WTC11 (cell line): ENCODE measurements around the gene RPL13. TPM values are rescaled to one million over a fixed set of nuclear protein-coding genes. Genes with fewer than 3 reads are reported as not detected.

Experiments used
- ATAC-seq: fragments of 200-7000 bp; cut with Tn5 transposase; 2 replicates; pipeline ENCODE4 v1.10.0; 2021; ENCODE audit warnings: mild to moderate bottlenecking, moderate library complexity
- CTCF ChIA-PET: fragments of 300-600 bp; sonication (Branson Sonifier 250); formaldehyde crosslinking; loops from one replicate; lab custom pipeline; 2021; ENCODE audit warnings: antibody characterized with exemption; lab: Charles Lee
- POLR2A ChIA-PET: fragments of 350-600 bp; sonication (Branson Sonifier 250); formaldehyde crosslinking; loops from one replicate; lab custom pipeline; 2021; ENCODE audit warnings: antibody characterized with exemption; lab: Charles Lee
- DNase-seq: peaks from one replicate; pipeline ENCODE4 v3.0.0; 2021; ENCODE audit warnings: low spot score
- H3K27ac Mint-ChIP-seq: 2 replicates; pipeline ENCODE4 v1.8.0; 2021; ENCODE audit warnings: mixed read lengths
- H3K27me3 Mint-ChIP-seq: 2 replicates; pipeline ENCODE4 v1.8.0; 2021; ENCODE audit warnings: low read depth, mild to moderate bottlenecking, moderate library complexity, mixed read lengths
- H3K36me3 Mint-ChIP-seq: 2 replicates; pipeline ENCODE4 v1.8.0; 2021; ENCODE audit warnings: mixed read lengths
- H3K4me1 Mint-ChIP-seq: 2 replicates; pipeline ENCODE4 v1.8.0; 2022; ENCODE audit warnings: mixed read lengths
- H3K4me3 Mint-ChIP-seq: 2 replicates; pipeline ENCODE4 v1.8.0; 2021; ENCODE audit warnings: mild to moderate bottlenecking, moderate library complexity, mixed read lengths
- H3K9me3 Mint-ChIP-seq: 2 replicates; pipeline ENCODE4 v1.8.0; 2021; ENCODE audit warnings: mixed read lengths
- ARID4B ChIP-seq: sonication (generic); formaldehyde crosslinking; IDR thresholded peaks from 2 replicates; pipeline ENCODE4 v1.8.0; 2023; ENCODE audit warnings: missing genetic modification reagents, mild to moderate bottlenecking, borderline replicate concordance
- ATF1 ChIP-seq: sonication (generic); formaldehyde crosslinking; IDR thresholded peaks from 2 replicates; pipeline ENCODE4 v1.8.1; 2023; ENCODE audit warnings: mild to moderate bottlenecking, moderate library complexity, missing genetic modification reagents
- CTCF ChIP-seq: fragments of 200-600 bp; IDR thresholded peaks from 2 replicates; pipeline ENCODE4 v1.8.0; 2022; ENCODE audit warnings: antibody characterized with exemption
- EMX1 ChIP-seq: fragments of 250-450 bp; sonication (Bioruptor Pico); IDR thresholded peaks from 2 replicates; pipeline ENCODE4 v1.8.0; 2021; ENCODE audit warnings: mild to moderate bottlenecking
- ERG ChIP-seq: fragments of 250-450 bp; sonication (Bioruptor Pico); IDR thresholded peaks from 2 replicates; pipeline ENCODE4 v1.8.0; 2021; ENCODE audit warnings: mild to moderate bottlenecking
- ESRRA ChIP-seq: sonication (generic); formaldehyde crosslinking; IDR thresholded peaks from 2 replicates; pipeline ENCODE4 v1.8.1; 2022; ENCODE audit warnings: mild to moderate bottlenecking, missing genetic modification reagents, borderline replicate concordance
- FOXK1 ChIP-seq: sonication (generic); formaldehyde crosslinking; IDR thresholded peaks from 2 replicates; pipeline ENCODE4 v1.8.0; 2022; ENCODE audit warnings: mild to moderate bottlenecking, moderate library complexity, missing genetic modification reagents
- GTF2I ChIP-seq: fragments of 250-450 bp; sonication (Bioruptor Pico); conservative IDR thresholded peaks from 2 replicates; pipeline ENCODE4 v1.4.0; 2021; ENCODE audit warnings: mild to moderate bottlenecking
- IRF1 ChIP-seq: sonication (generic); formaldehyde crosslinking; IDR thresholded peaks from 2 replicates; pipeline ENCODE4 v1.8.0; 2023; ENCODE audit warnings: missing genetic modification reagents
- IRF2 ChIP-seq: sonication (generic); formaldehyde crosslinking; IDR thresholded peaks from 2 replicates; pipeline ENCODE4 v1.8.0; 2022; ENCODE audit warnings: low read depth, missing genetic modification reagents, borderline replicate concordance
- KAT7 ChIP-seq: sonication (generic); formaldehyde crosslinking; IDR thresholded peaks from 2 replicates; pipeline ENCODE4 v1.8.1; 2023; ENCODE audit warnings: missing genetic modification reagents, mild to moderate bottlenecking, borderline replicate concordance
- MLX ChIP-seq: sonication (generic); formaldehyde crosslinking; IDR thresholded peaks from 2 replicates; pipeline ENCODE4 v1.8.1; 2023; ENCODE audit warnings: mild to moderate bottlenecking, missing genetic modification reagents, moderate library complexity
- NR2C2 ChIP-seq: sonication (generic); formaldehyde crosslinking; IDR thresholded peaks from 2 replicates; pipeline ENCODE4 v1.8.0; 2022; ENCODE audit warnings: mild to moderate bottlenecking, missing genetic modification reagents
- NR3C1 ChIP-seq: sonication (generic); formaldehyde crosslinking; conservative IDR thresholded peaks from 2 replicates; pipeline ENCODE4 v1.8.1; 2023; ENCODE audit warnings: low read depth, mild to moderate bottlenecking, missing genetic modification reagents
- PRDM15 ChIP-seq: sonication (generic); formaldehyde crosslinking; IDR thresholded peaks from 2 replicates; pipeline ENCODE4 v1.8.0; 2022; ENCODE audit warnings: missing genetic modification reagents
- SMAD3 ChIP-seq: sonication (generic); formaldehyde crosslinking; IDR thresholded peaks from 2 replicates; pipeline ENCODE4 v1.8.0; 2022; ENCODE audit warnings: missing genetic modification reagents, mild to moderate bottlenecking, borderline replicate concordance
- SP1 ChIP-seq: sonication (generic); formaldehyde crosslinking; conservative IDR thresholded peaks from 2 replicates; pipeline ENCODE4 v1.8.1; 2022; ENCODE audit warnings: missing genetic modification reagents
- ZNF263 ChIP-seq: sonication (generic); formaldehyde crosslinking; IDR thresholded peaks from 2 replicates; pipeline ENCODE4 v1.8.1; 2022; ENCODE audit warnings: low read depth, mild to moderate bottlenecking, moderate library complexity, missing genetic modification reagents
- ZNF416 ChIP-seq: fragments of 250-450 bp; sonication (Bioruptor Pico); IDR thresholded peaks from 2 replicates; pipeline ENCODE4 v1.9.0; 2021; ENCODE audit warnings: mild to moderate bottlenecking, inconsistent platforms
- total RNA-seq: library from RNA; stranded (reverse); gene quantifications from 3 replicates; pipeline ENCODE4 v1.2.3, GENCODE V29; 2021

Gene RPL13
- total RNA-seq, 1 experiment from 2014 or later, result 2,631 TPM

- peaks cover 73% of the 10 kb centered on the region for H3K36me3 Mint-ChIP-seq
- H3K27ac Mint-ChIP-seq, result peak overlapping the region; percentile 57
Measured at GRCh38 chr16:89522287-89522686, 38.2 kb upstream of the RPL13 start.

GRCh38 chr16:89523680-89524344 lies 36.7 kb upstream of the RPL13 start:
- H3K27ac Mint-ChIP-seq, result no peak overlapping the region
- TF ChIP-seq SMAD3 (CRISPR knock-in tag) (no peak), ARID4B (CRISPR knock-in tag) (no peak), NR3C1 (no peak), SP1 (no peak), EMX1 (CRISPR knock-in tag) (no peak), CTCF (no peak)
- H3K4me1 Mint-ChIP-seq, result peaks cover 11% of the 10 kb centered on the region
- ATAC-seq (no peak), DNase-seq (no peak)
- POLR2A ChIA-PET, result no interaction called here
- no peaks in the 10 kb centered on the region for H3K9me3 Mint-ChIP-seq
- no peak overlapping the region for H3K4me3 Mint-ChIP-seq
- CTCF ChIA-PET, result no interaction called here
- peaks cover 70% of the 10 kb centered on the region for H3K36me3 Mint-ChIP-seq
- H3K27me3 Mint-ChIP-seq, result no peaks in the 10 kb centered on the region

More at GRCh38 chr16:89522287-89522686, 38.2 kb upstream of the RPL13 start:
- TF ChIP-seq KAT7 (CRISPR knock-in tag) (no peak), IRF2 (CRISPR knock-in tag) (no peak), GTF2I (CRISPR knock-in tag) (no peak), MLX (CRISPR knock-in tag) (no peak), FOXK1 (no peak), NR3C1 (no peak), ATF1 (CRISPR knock-in tag) (no peak), IRF1 (CRISPR knock-in tag) (no peak), ZNF263 (CRISPR knock-in tag) (no peak), ERG (no peak), NR2C2 (CRISPR knock-in tag) (no peak), PRDM15 (no peak), ZNF416 (CRISPR knock-in tag) (no peak), ESRRA (no peak)
- TF ChIP-seq, all 79 proteins: peak for 0
- DNase-seq (peak; percentile 25), ATAC-seq (no peak)
- CTCF ChIA-PET, result interaction anchor here (2.0 kb wide), 1 partner anchor 35 kb away, joined by 5 read pairs; no protein-coding TSS in a partner anchor
- POLR2A ChIA-PET, result no interaction called here
- no peak overlapping the region for H3K4me3 Mint-ChIP-seq
- H3K4me1 Mint-ChIP-seq, result peaks cover 11% of the 10 kb centered on the region
- H3K9me3 Mint-ChIP-seq, result no peaks in the 10 kb centered on the region
- no peaks in the 10 kb centered on the region for H3K27me3 Mint-ChIP-seq
